Measurements from ENCODE around the gene SCN3A. TPM values are rescaled to one million over a fixed set of nuclear protein-coding genes. Genes with fewer than 3 reads are reported as not detected.

The SCN3A gene
- polyA plus RNA-seq, 4 donors, result 0.27 to 3.7 (median 0.60) TPM; not detected in 1

- no peak for FAIRE-seq
- Histone ChIP-seq H3K4me3 (ENCODE audit: low read depth in 1 of 3, low read length in 3 of 3) (no peak overlapping the region), H3K4me1 (ENCODE audit: control insufficient read depth in 3 of 3, insufficient read depth in 2 of 3, low read depth in 1 of 3, low read length in 2 of 3) (no peaks in the 10 kb centered on the region), H3K36me3 (ENCODE audit: control insufficient read depth in 3 of 3, insufficient read depth in 2 of 3, low read depth in 1 of 3, low read length in 3 of 3) (no peaks in the 10 kb centered on the region), H3K27ac (ENCODE audit: low read depth in 1 of 3, low read length in 2 of 3) (no peak overlapping the region), H3K27me3 (ENCODE audit: control insufficient read depth in 3 of 3, insufficient read depth in 3 of 3, low read length in 3 of 3) (no peaks in the 10 kb centered on the region), H3K9me3 (ENCODE audit: control insufficient read depth in 2 of 2, insufficient read depth in 1 of 2, low read depth in 1 of 2, low read length in 1 of 2) (no peaks in the 10 kb centered on the region)
- WGBS, 3 donors, result 72 to 91% (median 81%) methylated on average over 2 of the region's 2 CpGs
- DNase-seq, result no peak
These were observed 5.7 kb downstream of the SCN3A start for GRCh38 chr2:165198181-165198580.

- no peaks in the 10 kb centered on the region for H3K4me1 ChIP-seq (ENCODE audit: control insufficient read depth in 3 of 3, insufficient read depth in 2 of 3, low read depth in 1 of 3, low read length in 2 of 3)
- FAIRE-seq (no peak), DNase-seq (no peak)
- H3K9me3 ChIP-seq (ENCODE audit: control insufficient read depth in 2 of 2, insufficient read depth in 1 of 2, low read depth in 1 of 2, low read length in 1 of 2), result no peaks in the 10 kb centered on the region
- H3K4me3 ChIP-seq (ENCODE audit: low read depth in 1 of 3, low read length in 3 of 3), result no peak overlapping the region
- WGBS, 3 donors, result 78 to 94% (median 82%) methylated on average over 1 of the region's 1 CpG
- no peaks in the 10 kb centered on the region for H3K27me3 ChIP-seq (ENCODE audit: control insufficient read depth in 3 of 3, insufficient read depth in 3 of 3, low read length in 3 of 3)
- no peaks in the 10 kb centered on the region for H3K36me3 ChIP-seq (ENCODE audit: control insufficient read depth in 3 of 3, insufficient read depth in 2 of 3, low read depth in 1 of 3, low read length in 3 of 3)
- no peak overlapping the region for H3K27ac ChIP-seq (ENCODE audit: low read depth in 1 of 3, low read length in 2 of 3)
These were observed 6.5 kb downstream of the SCN3A start for GRCh38 chr2:165197346-165197745.

GRCh38 chr2:165196411-165196810, 7.4 kb downstream of the SCN3A start:
- H3K4me3 ChIP-seq (ENCODE audit: low read depth in 1 of 3, low read length in 3 of 3), result no peak overlapping the region
- no peak overlapping the region for H3K27ac ChIP-seq (ENCODE audit: low read depth in 1 of 3, low read length in 2 of 3)
- DNase-seq (no peak), FAIRE-seq (no peak)
- no peaks in the 10 kb centered on the region for H3K36me3 ChIP-seq (ENCODE audit: control insufficient read depth in 3 of 3, insufficient read depth in 2 of 3, low read depth in 1 of 3, low read length in 3 of 3)
- no peaks in the 10 kb centered on the region for H3K4me1 ChIP-seq (ENCODE audit: control insufficient read depth in 3 of 3, insufficient read depth in 2 of 3, low read depth in 1 of 3, low read length in 2 of 3)
- no peaks in the 10 kb centered on the region for H3K27me3 ChIP-seq (ENCODE audit: control insufficient read depth in 3 of 3, insufficient read depth in 3 of 3, low read length in 3 of 3)
- WGBS, 3 donors, result 67 to 71% (median 70%) methylated on average over 4 of the region's 4 CpGs
- H3K9me3 ChIP-seq (ENCODE audit: control insufficient read depth in 2 of 2, insufficient read depth in 1 of 2, low read depth in 1 of 2, low read length in 1 of 2), result no peaks in the 10 kb centered on the region

GRCh38 chr2:165193178-165193777, 10.6 kb downstream of the SCN3A start:
- WGBS, 3 donors, result 71 to 74% (median 73%) methylated on average over 4 of the region's 4 CpGs
- DNase-seq, result no peak
- peak overlapping the region in 1 of 3 donors; percentile 12 for H3K27ac ChIP-seq (ENCODE audit: low read depth in 1 of 3, low read length in 2 of 3)
- H3K36me3 ChIP-seq (ENCODE audit: control insufficient read depth in 3 of 3, insufficient read depth in 2 of 3, low read depth in 1 of 3, low read length in 3 of 3), result no peaks in the 10 kb centered on the region
- H3K4me3 ChIP-seq (ENCODE audit: low read depth in 1 of 3, low read length in 3 of 3), result no peak overlapping the region
- no peak for FAIRE-seq
- no peaks in the 10 kb centered on the region for H3K9me3 ChIP-seq (ENCODE audit: control insufficient read depth in 2 of 2, insufficient read depth in 1 of 2, low read depth in 1 of 2, low read length in 1 of 2)
- no peaks in the 10 kb centered on the region for H3K27me3 ChIP-seq (ENCODE audit: control insufficient read depth in 3 of 3, insufficient read depth in 3 of 3, low read length in 3 of 3)
- H3K4me1 ChIP-seq (ENCODE audit: control insufficient read depth in 3 of 3, insufficient read depth in 2 of 3, low read depth in 1 of 3, low read length in 2 of 3), result no peaks in the 10 kb centered on the region

GRCh38 chr2:165192729-165193128, 11.1 kb downstream of the SCN3A start:
- 59 to 71% (median 67%) methylated on average over 2 of the region's 2 CpGs for WGBS, 3 donors
- FAIRE-seq (no peak), DNase-seq (no peak)
- no peak overlapping the region for H3K27ac ChIP-seq (ENCODE audit: low read depth in 1 of 3, low read length in 2 of 3)
- no peaks in the 10 kb centered on the region for H3K4me1 ChIP-seq (ENCODE audit: control insufficient read depth in 3 of 3, insufficient read depth in 2 of 3, low read depth in 1 of 3, low read length in 2 of 3)
- H3K36me3 ChIP-seq (ENCODE audit: control insufficient read depth in 3 of 3, insufficient read depth in 2 of 3, low read depth in 1 of 3, low read length in 3 of 3), result no peaks in the 10 kb centered on the region
- H3K9me3 ChIP-seq (ENCODE audit: control insufficient read depth in 2 of 2, insufficient read depth in 1 of 2, low read depth in 1 of 2, low read length in 1 of 2), result no peaks in the 10 kb centered on the region
- H3K27me3 ChIP-seq (ENCODE audit: control insufficient read depth in 3 of 3, insufficient read depth in 3 of 3, low read length in 3 of 3), result no peaks in the 10 kb centered on the region
- no peak overlapping the region for H3K4me3 ChIP-seq (ENCODE audit: low read depth in 1 of 3, low read length in 3 of 3)

GRCh38 chr2:165191096-165191728, 12.6 kb downstream of the SCN3A start:
- H3K4me1 ChIP-seq (ENCODE audit: control insufficient read depth in 3 of 3, insufficient read depth in 2 of 3, low read depth in 1 of 3, low read length in 2 of 3), result no peaks in the 10 kb centered on the region
- 10 to 50% (median 21%) methylated on average over 2 of the region's 2 CpGs for WGBS, 3 donors
- no peaks in the 10 kb centered on the region for H3K36me3 ChIP-seq (ENCODE audit: control insufficient read depth in 3 of 3, insufficient read depth in 2 of 3, low read depth in 1 of 3, low read length in 3 of 3)
- FAIRE-seq (no peak), DNase-seq (no peak)
- no peak overlapping the region for H3K27ac ChIP-seq (ENCODE audit: low read depth in 1 of 3, low read length in 2 of 3)
- H3K27me3 ChIP-seq (ENCODE audit: control insufficient read depth in 3 of 3, insufficient read depth in 3 of 3, low read length in 3 of 3), result no peaks in the 10 kb centered on the region
- no peaks in the 10 kb centered on the region for H3K9me3 ChIP-seq (ENCODE audit: control insufficient read depth in 2 of 2, insufficient read depth in 1 of 2, low read depth in 1 of 2, low read length in 1 of 2)
- no peak overlapping the region for H3K4me3 ChIP-seq (ENCODE audit: low read depth in 1 of 3, low read length in 3 of 3)

GRCh38 chr2:165185633-165186032, 18.2 kb downstream of the SCN3A start:
- Histone ChIP-seq H3K9me3 (ENCODE audit: control insufficient read depth in 2 of 2, insufficient read depth in 1 of 2, low read depth in 1 of 2, low read length in 1 of 2) (no peaks in the 10 kb centered on the region), H3K4me1 (ENCODE audit: control insufficient read depth in 3 of 3, insufficient read depth in 2 of 3, low read depth in 1 of 3, low read length in 2 of 3) (no peaks in the 10 kb centered on the region), H3K4me3 (ENCODE audit: low read depth in 1 of 3, low read length in 3 of 3) (no peak overlapping the region), H3K27me3 (ENCODE audit: control insufficient read depth in 3 of 3, insufficient read depth in 3 of 3, low read length in 3 of 3) (no peaks in the 10 kb centered on the region), H3K27ac (ENCODE audit: low read depth in 1 of 3, low read length in 2 of 3) (no peak overlapping the region), H3K36me3 (ENCODE audit: control insufficient read depth in 3 of 3, insufficient read depth in 2 of 3, low read depth in 1 of 3, low read length in 3 of 3) (no peaks in the 10 kb centered on the region)
- WGBS, 3 donors, result 89 to 95% (median 91%) methylated on average over 3 of the region's 3 CpGs
- no peak for FAIRE-seq
- no peak for DNase-seq

- Histone ChIP-seq H3K27me3 (ENCODE audit: control insufficient read depth in 3 of 3, insufficient read depth in 3 of 3, low read length in 3 of 3) (no peaks in the 10 kb centered on the region), H3K36me3 (ENCODE audit: control insufficient read depth in 3 of 3, insufficient read depth in 2 of 3, low read depth in 1 of 3, low read length in 3 of 3) (no peaks in the 10 kb centered on the region), H3K4me3 (ENCODE audit: low read depth in 1 of 3, low read length in 3 of 3) (no peak overlapping the region), H3K27ac (ENCODE audit: low read depth in 1 of 3, low read length in 2 of 3) (no peak overlapping the region), H3K9me3 (ENCODE audit: control insufficient read depth in 2 of 2, insufficient read depth in 1 of 2, low read depth in 1 of 2, low read length in 1 of 2) (no peaks in the 10 kb centered on the region), H3K4me1 (ENCODE audit: control insufficient read depth in 3 of 3, insufficient read depth in 2 of 3, low read depth in 1 of 3, low read length in 2 of 3) (no peaks in the 10 kb centered on the region)
- no peak for FAIRE-seq
- no peak for DNase-seq
- 77 to 83% (median 82%) methylated on average over 2 of the region's 2 CpGs for WGBS, 3 donors
These were observed 21.8 kb downstream of the SCN3A start for GRCh38 chr2:165182029-165182428.

- Histone ChIP-seq H3K4me3 (ENCODE audit: low read depth in 1 of 3, low read length in 3 of 3) (no peak overlapping the region), H3K36me3 (ENCODE audit: control insufficient read depth in 3 of 3, insufficient read depth in 2 of 3, low read depth in 1 of 3, low read length in 3 of 3) (no peaks in the 10 kb centered on the region), H3K27ac (ENCODE audit: low read depth in 1 of 3, low read length in 2 of 3) (no peak overlapping the region), H3K4me1 (ENCODE audit: control insufficient read depth in 3 of 3, insufficient read depth in 2 of 3, low read depth in 1 of 3, low read length in 2 of 3) (no peaks in the 10 kb centered on the region), H3K9me3 (ENCODE audit: control insufficient read depth in 2 of 2, insufficient read depth in 1 of 2, low read depth in 1 of 2, low read length in 1 of 2) (no peaks in the 10 kb centered on the region), H3K27me3 (ENCODE audit: control insufficient read depth in 3 of 3, insufficient read depth in 3 of 3, low read length in 3 of 3) (no peaks in the 10 kb centered on the region)
- no peak for DNase-seq
- FAIRE-seq, result no peak
- 67 to 81% (median 77%) methylated on average over 2 of the region's 2 CpGs for WGBS, 3 donors
These were observed 27.1 kb downstream of the SCN3A start for GRCh38 chr2:165176780-165177179.
